H1 (cell line): ENCODE measurements around the gene MYLK2. TPM values are rescaled to one million over a fixed set of nuclear protein-coding genes. Genes with fewer than 3 reads are reported as not detected.

ENCODE experiments used
- CTCF ChIA-PET: fragments of 300-600 bp; sonication (Branson Sonifier 250); formaldehyde crosslinking; loops from one replicate; lab custom pipeline; 2021; ENCODE audit not compliant: partially characterized antibody; lab: Charles Lee
- POLR2A ChIA-PET: fragments of 300-600 bp; sonication (Branson Sonifier 250); formaldehyde crosslinking; loops from one replicate; lab custom pipeline; 2021; ENCODE audit warnings: inconsistent platforms; ENCODE audit not compliant: partially characterized antibody; lab: Charles Lee
- DNase-seq, 2 experiments: peaks; one replicate each; pipeline versions ENCODE4 v3.0.0 to v3.0.0-alpha.2; 2010 to 2022; ENCODE audit warnings: low spot score in 2 of 2, low read depth in 1 of 2, mixed read lengths in 1 of 2
- FAIRE-seq: peaks from 2 replicates; lab custom pipeline; 2011; peaks lifted over from hg19 to GRCh38; lab: Jason Lieb, UNC
- H2AFZ ChIP-seq: 2 replicates; pipeline ENCODE4 v1.8.1; 2012; ENCODE audit warnings: low read length, inconsistent platforms
- H2AK5ac ChIP-seq: 2 replicates; pipeline ENCODE4 v1.6.1; 2013; ENCODE audit warnings: low read depth, low read length
- H2BK120ac ChIP-seq: replicated peaks from 2 replicates; pipeline ENCODE3; 2013; ENCODE audit warnings: low read depth, low read length, inconsistent platforms
- H2BK12ac ChIP-seq: 2 replicates; pipeline ENCODE4 v1.6.1; 2013; ENCODE audit warnings: low read depth, low read length
- H2BK15ac ChIP-seq: 2 replicates; pipeline ENCODE4 v1.6.1; 2013; ENCODE audit warnings: low read length
- H2BK20ac ChIP-seq: 2 replicates; pipeline ENCODE4 v1.6.1; 2013; ENCODE audit warnings: low read length
- H2BK5ac ChIP-seq: 2 replicates; pipeline ENCODE4 v1.6.1; 2013; ENCODE audit warnings: low read depth, low read length
- H3K14ac ChIP-seq: 2 replicates; pipeline ENCODE4 v1.6.1; 2013; ENCODE audit warnings: inconsistent platforms; ENCODE audit not compliant: insufficient read length
- H3K18ac ChIP-seq: 2 replicates; pipeline ENCODE4 v1.6.1; 2013; ENCODE audit warnings: low read length; ENCODE audit errors: extremely low read depth
- H3K23ac ChIP-seq: 2 replicates; pipeline ENCODE4 v1.6.1; 2013; ENCODE audit warnings: inconsistent platforms; ENCODE audit not compliant: insufficient read length
- H3K23me2 ChIP-seq: 2 replicates; pipeline ENCODE4 v1.6.1; 2013; ENCODE audit warnings: low read depth, low read length
- H3K27ac ChIP-seq: 2 replicates; pipeline ENCODE4 v1.6.1; 2011; ENCODE audit warnings: low read depth, low read length, inconsistent platforms
- H3K27me3 ChIP-seq, 4 experiments: replicated peaks in 1 of 4; 1 replicate in 1 of 4; 2 replicates in 3 of 4; pipeline versions ENCODE4 v1.6.1 to v1.8.1; 2011 to 2013; ENCODE audit warnings: low read length in 3 of 4, mild to moderate bottlenecking in 3 of 4, inconsistent platforms in 2 of 4, mixed read lengths in 2 of 4, moderate library complexity in 1 of 4; ENCODE audit not compliant: control insufficient read depth in 3 of 4, insufficient read depth in 3 of 4; ENCODE audit errors: extremely low read depth in 1 of 4
- H3K36me3 ChIP-seq, 4 experiments: 2 replicates each; pipeline versions ENCODE4 v1.6.1 to v1.8.1; 2011 to 2013; ENCODE audit warnings: mild to moderate bottlenecking in 4 of 4, low read length in 3 of 4, moderate library complexity in 2 of 4, control low read depth in 1 of 4, inconsistent platforms in 1 of 4; ENCODE audit not compliant: insufficient read depth in 4 of 4, control insufficient read depth in 2 of 4
- H3K4ac ChIP-seq: replicated peaks from 2 replicates; pipeline ENCODE3; 2013; ENCODE audit warnings: low read length, low read depth, mixed read lengths, inconsistent platforms; ENCODE audit not compliant: insufficient read length
- H3K4me1 ChIP-seq, 4 experiments: replicated peaks in 1 of 4; 1 replicate in 1 of 4; 2 replicates in 3 of 4; pipeline versions ENCODE4 v1.6.1 to v1.8.1; 2011 to 2013; ENCODE audit warnings: low read length in 3 of 4, inconsistent platforms in 2 of 4, mixed read lengths in 1 of 4; ENCODE audit not compliant: insufficient read depth in 4 of 4, control insufficient read depth in 3 of 4
- H3K4me2 ChIP-seq, 2 experiments: 2 replicates each; pipeline versions ENCODE4 v1.6.1 to v1.8.1; 2011 to 2013; ENCODE audit warnings: low read depth in 2 of 2, low read length in 2 of 2, control low read depth in 1 of 2, inconsistent platforms in 1 of 2, mild to moderate bottlenecking in 1 of 2; ENCODE audit not compliant: insufficient read depth in 1 of 2
- H3K4me3 ChIP-seq, 4 experiments: fragments of 200-600, 300-600 bp in 1 of 4; sonication (generic), shearing (Covaris generic), sonication (Bioruptor Twin) in 1 of 4; 2 replicates each; pipeline versions ENCODE4 v1.5.1 to v1.8.1; 2011 to 2016; ENCODE audit warnings: low read length in 4 of 4, low read depth in 3 of 4, control low read depth in 2 of 4, inconsistent platforms in 2 of 4, mild to moderate bottlenecking in 2 of 4, mixed read lengths in 1 of 4, moderate library complexity in 1 of 4; ENCODE audit not compliant: insufficient read depth in 2 of 4; ENCODE audit errors: extremely low read depth in 1 of 4
- H3K56ac ChIP-seq: replicated peaks from 2 replicates; pipeline ENCODE3; 2013; ENCODE audit warnings: low read depth, mild to moderate bottlenecking, mixed read lengths, low read length, inconsistent platforms; ENCODE audit not compliant: insufficient read length
- H3K79me1 ChIP-seq: 2 replicates; pipeline ENCODE4 v1.6.1; 2013; ENCODE audit warnings: low read depth, low read length, control low read depth
- H3K79me2 ChIP-seq, 2 experiments: 2 replicates each; pipeline versions ENCODE4 v1.6.1 to v1.8.1; 2012 to 2013; ENCODE audit warnings: low read length in 2 of 2, mild to moderate bottlenecking in 2 of 2, inconsistent platforms in 1 of 2; ENCODE audit not compliant: insufficient read depth in 2 of 2, control insufficient read depth in 1 of 2
- H3K9ac ChIP-seq, 4 experiments: replicated peaks in 1 of 4; 1 replicate in 1 of 4; 2 replicates in 3 of 4; pipeline versions ENCODE4 v1.6.1 to v1.8.1; 2011 to 2013; ENCODE audit warnings: low read depth in 3 of 4, low read length in 3 of 4, control low read depth in 2 of 4, mild to moderate bottlenecking in 2 of 4, moderate library complexity in 2 of 4, inconsistent platforms in 1 of 4; ENCODE audit errors: extremely low read depth in 1 of 4
- H3K9me3 ChIP-seq, 2 experiments: 2 replicates each; pipeline versions ENCODE4 v1.6.1 to v1.8.1; 2012 to 2013; ENCODE audit warnings: mild to moderate bottlenecking in 2 of 2, moderate library complexity in 2 of 2, control low read depth in 1 of 2, inconsistent platforms in 1 of 2, low read depth in 1 of 2, low read length in 1 of 2, mixed read lengths in 1 of 2; ENCODE audit not compliant: insufficient read depth in 2 of 2
- H4K20me1 ChIP-seq, 2 experiments: replicated peaks in 1 of 2; 2 replicates each; pipeline versions ENCODE3 to v1.8.1; 2011 to 2013; ENCODE audit warnings: inconsistent platforms in 2 of 2, low read length in 2 of 2, mild to moderate bottlenecking in 1 of 2; ENCODE audit not compliant: insufficient read depth in 2 of 2, control insufficient read depth in 1 of 2
- H4K5ac ChIP-seq: 2 replicates; pipeline ENCODE4 v1.6.1; 2013; ENCODE audit warnings: low read length, low read depth, mixed read lengths, inconsistent platforms; ENCODE audit not compliant: insufficient read length
- H4K8ac ChIP-seq: 2 replicates; pipeline ENCODE4 v1.8.0; 2013; ENCODE audit warnings: mild to moderate bottlenecking, moderate library complexity, low read length, inconsistent platforms; ENCODE audit not compliant: insufficient read depth; ENCODE audit errors: extremely low read depth
- H4K91ac ChIP-seq: replicated peaks from 2 replicates; pipeline ENCODE3; 2013; ENCODE audit warnings: low read length, mixed read lengths, inconsistent platforms; ENCODE audit not compliant: insufficient read length
- EP300 ChIP-seq, 2 experiments: IDR thresholded peaks; 1 replicate in 1 of 2; 2 replicates in 1 of 2; pipeline ENCODE4 v1.6.1; 2011 to 2012; ENCODE audit warnings: low read depth in 2 of 2, low read length in 2 of 2, mild to moderate bottlenecking in 2 of 2, borderline replicate concordance in 1 of 2, inconsistent platforms in 1 of 2, moderate library complexity in 1 of 2
- KDM1A ChIP-seq: fragments of 200-600, 300-600 bp; sonication (generic); IDR thresholded peaks from 2 replicates; pipeline ENCODE4 v1.7.1; 2016; ENCODE audit warnings: mild to moderate bottlenecking, low read length, borderline replicate concordance
- RNF2 ChIP-seq: fragments of 200-900, 300-1000 bp; sonication (generic); IDR thresholded peaks from 2 replicates; pipeline ENCODE4 v1.7.1; 2016; ENCODE audit warnings: borderline replicate concordance, low read depth, mild to moderate bottlenecking, antibody characterized with exemption, low read length; ENCODE audit not compliant: poor library complexity, severe bottlenecking; ENCODE audit errors: missing control alignments
- TEAD4 ChIP-seq: IDR thresholded peaks from 2 replicates; pipeline ENCODE4 v1.6.1; 2012; ENCODE audit warnings: low read depth, low read length, inconsistent platforms, mixed read lengths
- WGBS, 2 experiments: shearing (Covaris generic) in 1 of 2; methylation state at CpG; one replicate each; pipeline versions ENCODE4 v1.1.6 to v1.1.7; 2013 to 2015; ENCODE audit warnings: low lambda C conversion rate in 2 of 2, mixed read lengths in 2 of 2, inconsistent platforms in 1 of 2, low coverage in 1 of 2, missing lambda C conversion rate in 1 of 2; ENCODE audit not compliant: insufficient replicate concordance in 2 of 2, insufficient coverage in 1 of 2, insufficient read length in 1 of 2; ENCODE audit errors: extremely low coverage in 1 of 2, missing lambda C conversion rate in 1 of 2; 5-methylcytosine and 5-hydroxymethylcytosine counted together
- long read RNA-seq, 2 experiments: library from RNA in 1 of 2; library from capped mRNA in 1 of 2; stranded (forward); transcript quantifications; one replicate each; pipeline ENCODE4 v2.0.0, GENCODE V29; 2021; ENCODE audit warnings: inconsistent platforms in 1 of 2
- polyA minus RNA-seq, 3 experiments: library from RNA; depleted of rRNA, polyadenylated mRNA; stranded (reverse); fragments of >200 nt; gene quantifications; 1 replicate in 2 of 3; 2 replicates in 1 of 3; pipeline ENCODE4 v1.2.3, GENCODE V29; 2011
- polyA plus RNA-seq, 7 experiments: library from polyadenylated mRNA; depleted of rRNA in 3 of 7; stranded (reverse) in 5 of 7; unstranded in 2 of 7; fragments of >200 nt in 5 of 7; fragments of 200-250 nt in 2 of 7; gene quantifications; 1 replicate in 5 of 7; 2 replicates in 1 of 7; 4 replicates in 1 of 7; pipeline versions ENCODE4 v1.2.1 to v1.2.3, GENCODE V29; 2011 to 2013; ENCODE audit warnings: missing spikeins in 2 of 7, mixed read lengths in 2 of 7
- total RNA-seq: library from RNA; stranded (reverse); fragmentation: NEBNext Ultra II Directional; extraction: Animal tissue kit (Norgen Biotek cat#: 25700); gene quantifications from 2 replicates; pipeline ENCODE4 v1.2.1, GENCODE V29; 2021

Gene MYLK2
- total RNA-seq, result 0.22 TPM in 1 of 2 replicates, not detected in the other
- 0.26 and 0.27 TPM in 2 replicates for polyA plus RNA-seq (2011; rRNA removed)
- polyA plus RNA-seq (2011; cell fraction: cytosol; rRNA removed), result 0.36 TPM
- polyA plus RNA-seq (2011; cell fraction: nucleus; rRNA removed), result 0.73 TPM
- polyA plus RNA-seq (2012, experiment 1 of 2), result 0.21 to 0.41 TPM (median 0.23 TPM) in 4 replicates
- 0.13 TPM for polyA plus RNA-seq (2012, experiment 2 of 2)
- 0.20 TPM for polyA plus RNA-seq (2013, experiment 1 of 2)
- polyA plus RNA-seq (2013, experiment 2 of 2), result 0.22 TPM
- polyA minus RNA-seq (2011; rRNA and poly(A)+ RNA removed), result 0.09 and 0.32 TPM in 2 replicates
- polyA minus RNA-seq (2011; cell fraction: cytosol; rRNA and poly(A)+ RNA removed), result not detected
- 0.40 TPM for polyA minus RNA-seq (2011; cell fraction: nucleus; rRNA and poly(A)+ RNA removed)
- long read RNA-seq, experiment 1, result 0 reads
- long read RNA-seq, experiment 2, result 0 reads

DNA sequence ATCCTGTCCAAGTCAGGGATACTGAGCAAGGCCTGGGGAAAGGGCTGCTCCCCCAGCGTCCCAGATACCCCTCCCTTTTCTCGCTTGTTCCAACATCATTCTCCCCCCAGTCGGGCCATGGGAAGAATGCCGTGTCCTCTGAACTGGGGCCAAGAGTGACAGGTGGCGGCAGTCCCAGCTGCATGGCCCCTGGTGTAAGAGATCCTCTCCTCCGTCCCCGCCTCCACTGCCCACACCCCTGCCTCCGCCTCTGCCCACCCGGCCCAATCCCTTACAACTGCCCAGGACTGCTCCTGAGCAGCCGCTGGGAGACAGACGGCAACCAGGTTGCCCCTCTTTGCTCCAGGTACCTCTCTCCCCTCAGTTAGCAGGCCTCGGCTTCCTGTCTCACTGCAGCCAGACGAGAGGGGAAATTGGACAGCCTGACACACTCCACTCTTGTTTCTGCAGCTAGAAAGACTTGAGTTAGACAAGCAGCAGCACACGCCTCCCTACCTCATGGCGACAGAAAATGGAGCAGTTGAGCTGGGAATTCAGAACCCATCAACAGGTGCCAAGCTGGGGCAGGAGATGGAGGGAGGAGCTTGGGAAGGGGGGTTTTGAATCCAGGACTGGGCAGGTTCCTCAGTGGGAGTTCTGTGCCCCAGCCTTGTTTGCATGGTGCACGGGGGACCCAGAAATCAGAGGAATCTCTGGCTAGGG lies at the start of gene MYLK2:
Gene MYLK2 (plus strand): TSS at position 274 of the 702 bp plus-strand sequence. CDS start 225 bp downstream, at position 499.
- Histone ChIP-seq H4K20me1 (no peaks in the 10 kb centered on the region), H3K4me2 (no peak within 1 kb of the TSS), H2BK20ac (no peak within 1 kb of the TSS), H4K8ac (no peak within 1 kb of the TSS), H2AK5ac (no peak within 1 kb of the TSS), H2BK15ac (no peak within 1 kb of the TSS), H2BK12ac (no peak within 1 kb of the TSS), H3K27me3 (no peaks in the 10 kb centered on the region), H3K9me3 (no peaks in the 10 kb centered on the region), H3K23ac (no peak within 1 kb of the TSS), H3K4ac (no peak within 1 kb of the TSS), H3K23me2 (no peaks in the 10 kb centered on the region), H3K9ac (no peak within 1 kb of the TSS), H3K27ac (no peak within 1 kb of the TSS), H3K79me2 (no peaks in the 10 kb centered on the region), H3K36me3 (no peaks in the 10 kb centered on the region), H2BK5ac (no peak within 1 kb of the TSS), H3K14ac (no peak within 1 kb of the TSS), H4K91ac (no peak within 1 kb of the TSS), H3K4me3 (no peak within 1 kb of the TSS), H3K79me1 (no peaks in the 10 kb centered on the region), H3K4me1 (peaks cover 4 to 16% (median 10%) of the 10 kb centered on the region in 4 experiments; a peak in 6 of 7 replicates), H3K18ac (no peak within 1 kb of the TSS), H4K5ac (no peak within 1 kb of the TSS), H2BK120ac (no peak within 1 kb of the TSS), H3K56ac (no peak within 1 kb of the TSS), H2AFZ (no peak within 1 kb of the TSS)
- FAIRE-seq (no peak), DNase-seq (no peak)
- 85% methylated on average over 15 of the region's 16 CpGs; no CpG with 5 or more reads in 1 of the 2 experiments for WGBS, 2 experiments
- ChIA-PET POLR2A (no interaction called here), CTCF (interaction anchor here (0.6 to 5.5 kb wide), 8 partner anchors 11 to 223 kb away, joined by 3 to 19 read pairs (median 4); no protein-coding TSS in a partner anchor)
- no peak for TF ChIP-seq RNF2
- TF ChIP-seq KDM1A, result peak; percentile 61
- no peak for TF ChIP-seq EP300 (IDR thresholded peaks at IDR 0.05; ENCODE audit: borderline replicate concordance in 1 of 2, low read depth in 2 of 2, low read length in 2 of 2)
- no peak for TF ChIP-seq TEAD4
